Caco-2 (cell line): ENCODE measurements around the gene RNFT1. TPM values are rescaled to one million over a fixed set of nuclear protein-coding genes. Genes with fewer than 3 reads are reported as not detected.
"Not testable (repeated sequence)": the region's sequence is repeated elsewhere in the genome, so short reads cannot be mapped to it uniquely, and the experiment has no call there.

ENCODE experiments used
- Bru-seq: library from RNA; stranded (reverse); fragments of 400-500 nt; gene quantifications from one replicate; lab custom pipeline; 2021; lab: Mats Ljungman, UMichigan
- BruChase-seq, 2 experiments: library from RNA; stranded (reverse); fragments of 400-500 nt; gene quantifications; one replicate each; lab custom pipeline; 2021; lab: Mats Ljungman, UMichigan
- BruUV-seq: library from RNA; stranded (reverse); fragments of 400-500 nt; replicated peaks from 2 replicates; lab custom pipeline; 2021; lab: Mats Ljungman, UMichigan
- CTCF ChIA-PET: fragments of 300-600 bp; sonication (Branson Sonifier 250); formaldehyde crosslinking; loops from one replicate; lab custom pipeline; 2022; ENCODE audit warnings: antibody characterized with exemption; lab: Charles Lee
- POLR2A ChIA-PET: fragments of 300-600 bp; sonication (Branson Sonifier 250); formaldehyde crosslinking; loops from one replicate; lab custom pipeline; 2022; ENCODE audit warnings: antibody characterized with exemption; lab: Charles Lee
- DNase-seq, 2 experiments: peaks; one replicate each; pipeline versions ENCODE4 v3.0.0 to v3.0.0-alpha.2; 2020 to 2022
- H3K27me3 ChIP-seq: replicated peaks from 2 replicates; pipeline ENCODE4 v1.6.0; 2011; ENCODE audit warnings: low read length; ENCODE audit not compliant: control insufficient read depth, insufficient read depth
- H3K36me3 ChIP-seq: 2 replicates; pipeline ENCODE4 v1.5.1; 2011; ENCODE audit warnings: low read length; ENCODE audit not compliant: control insufficient read depth, insufficient read depth
- H3K4me1 ChIP-seq: fragments of 250-450 bp; sonication (Bioruptor Pico); 2 replicates; pipeline ENCODE4 v1.5.1; 2020; ENCODE audit warnings: mild to moderate bottlenecking
- H3K4me3 ChIP-seq: 2 replicates; pipeline ENCODE4 v1.5.1; 2011; ENCODE audit warnings: low read depth, mild to moderate bottlenecking, control low read depth, low read length
- H3K9me3 ChIP-seq: fragments of 250-450 bp; sonication (Bioruptor Pico); 2 replicates; pipeline ENCODE4 v1.5.1; 2020; ENCODE audit warnings: mild to moderate bottlenecking, moderate library complexity
- H3K27ac Mint-ChIP-seq: one replicate; pipeline ENCODE4 v1.8.0; 2022; ENCODE audit warnings: mixed read lengths; ENCODE audit not compliant: unreplicated experiment
- H3K27me3 Mint-ChIP-seq: one replicate; pipeline ENCODE4 v1.8.0; 2022; ENCODE audit warnings: mixed read lengths; ENCODE audit not compliant: insufficient read depth, unreplicated experiment
- H3K36me3 Mint-ChIP-seq: one replicate; pipeline ENCODE4 v1.8.0; 2022; ENCODE audit warnings: mild to moderate bottlenecking, mixed read lengths; ENCODE audit not compliant: insufficient read depth, unreplicated experiment
- H3K4me1 Mint-ChIP-seq: one replicate; pipeline ENCODE4 v1.8.0; 2022; ENCODE audit warnings: low read depth, mixed read lengths; ENCODE audit not compliant: unreplicated experiment
- H3K4me3 Mint-ChIP-seq: one replicate; pipeline ENCODE4 v1.8.0; 2022; ENCODE audit warnings: mild to moderate bottlenecking, moderate library complexity, mixed read lengths; ENCODE audit not compliant: unreplicated experiment
- H3K9me3 Mint-ChIP-seq: one replicate; pipeline ENCODE4 v1.8.0; 2022; ENCODE audit warnings: mixed read lengths; ENCODE audit not compliant: unreplicated experiment
- CTCF ChIP-seq, 2 experiments: fragments of 200-600 bp in 1 of 2; IDR thresholded peaks; 1 replicate in 1 of 2; 2 replicates in 1 of 2; pipeline versions ENCODE4 v1.5.1 to v1.8.0; 2011 to 2022; ENCODE audit warnings: antibody characterized with exemption in 1 of 2, control low read depth in 1 of 2, inconsistent platforms in 1 of 2, low read depth in 1 of 2, low read length in 1 of 2, mild to moderate bottlenecking in 1 of 2, moderate library complexity in 1 of 2; ENCODE audit not compliant: insufficient read depth in 1 of 2, severe bottlenecking in 1 of 2, unreplicated experiment in 1 of 2
- intact Hi-C: fragments of 100-400 bp; cut with micrococcal nuclease; formaldehyde crosslinking; loops from one replicate; pipeline ENCODE4 v1.10.0; 2022; ENCODE audit not compliant: unreplicated experiment
- long read RNA-seq: library from polyadenylated mRNA; stranded (forward); transcript quantifications from one replicate; pipeline ENCODE4 v2.0.0, GENCODE V29; 2022
- total RNA-seq: library from RNA; stranded (reverse); gene quantifications from 2 replicates; pipeline ENCODE4 v1.2.3, GENCODE V29; 2022

The RNFT1 gene
- total RNA-seq (26.3 and 30.5 TPM in 2 replicates), Bru-seq, nascent RNA (percentile 78 among the genes with signal in this experiment), BruChase-seq, experiment 1, labeled RNA remaining after a 2-hour chase (percentile 77 among the genes with signal in this experiment), BruChase-seq, experiment 2, labeled RNA remaining after a 6-hour chase (percentile 79 among the genes with signal in this experiment)
- long read RNA-seq, transcript RNFT1-201 (9 exons, 2,101 nt), result major isoform, 44 of 68 reads
- long read RNA-seq, transcript RNFT1-202 (7 exons, 1,809 nt), result minor isoform, 5 of 68 reads
- long read RNA-seq, partial matches to known transcripts, result 6 of 68 reads
- long read RNA-seq, other reads (novel, unspliced or antisense), result 9 of 68 reads

- Histone ChIP-seq H3K4me1 (peaks cover 11% of the 10 kb centered on the region; the same call in 1 of the 2 replicates), H3K4me3 (peak within 1 kb of the TSS; percentile 71), H3K9me3 (no peaks in the 10 kb centered on the region), H3K36me3 (no peaks in the 10 kb centered on the region), H3K27me3 (no peaks in the 10 kb centered on the region)
- POLR2A ChIA-PET, result interaction anchor here (0.6 to 1.6 kb wide), 6 partner anchors 50 to 344 kb away, joined by 3 to 8 read pairs (median 4); partner anchors contain the start of genes PTRH2 and VMP1
- no peak for TF ChIP-seq CTCF (IDR thresholded peaks at IDR 0.05; ENCODE audit: insufficient read depth in 1 of 2, low read depth in 1 of 2, low read length in 1 of 2, severe bottlenecking in 1 of 2, unreplicated experiment in 1 of 2)
- Mint-ChIP-seq H3K4me1 (peaks cover 6% of the 10 kb centered on the region), H3K27ac (peak within 1 kb of the TSS; percentile 80), H3K9me3 (no peaks in the 10 kb centered on the region), H3K36me3 (peaks cover 6% of the 10 kb centered on the region), H3K27me3 (no peaks in the 10 kb centered on the region), H3K4me3 (peak within 1 kb of the TSS; percentile 73)
- intact Hi-C loops, result loop anchor here (5.0 kb wide), 1 partner anchor 73 kb away; no protein-coding TSS in a partner anchor
- TSS peak; percentile 82 for BruUV-seq
- DNase-seq, result peak; percentile 86 to 94
- CTCF ChIA-PET, result interaction anchor here (0.5 to 1.9 kb wide), 9 partner anchors 13 to 675 kb away, joined by 3 to 14 read pairs (median 4); no protein-coding TSS in a partner anchor
Observed at GRCh38 chr17:59964482-59965328, at the start of gene RNFT1. TSS of gene RNFT1 (minus strand) at chr17:59964740. CDS start at chr17:59964663, 77 bp downstream.

- H3K36me3 ChIP-seq, H3K4me3 Mint-ChIP-seq, H3K27ac Mint-ChIP-seq, DNase-seq, H3K4me1 ChIP-seq, H3K36me3 Mint-ChIP-seq, BruUV-seq, H3K4me1 Mint-ChIP-seq, H3K9me3 ChIP-seq, H3K4me3 ChIP-seq, H3K9me3 Mint-ChIP-seq, intact Hi-C loops, H3K27me3 ChIP-seq, CTCF ChIA-PET, H3K27me3 Mint-ChIP-seq, POLR2A ChIA-PET: not testable (repeated sequence)
Observed at GRCh38 chr17:60009326-60009725, 44.8 kb upstream of the RNFT1 start.

- H3K27me3 Mint-ChIP-seq, H3K4me1 ChIP-seq, H3K9me3 ChIP-seq, H3K4me1 Mint-ChIP-seq, H3K27ac Mint-ChIP-seq, H3K27me3 ChIP-seq, CTCF ChIA-PET, intact Hi-C loops, H3K4me3 Mint-ChIP-seq, POLR2A ChIA-PET, H3K4me3 ChIP-seq, H3K36me3 ChIP-seq, DNase-seq, H3K36me3 Mint-ChIP-seq, BruUV-seq, H3K9me3 Mint-ChIP-seq: not testable (repeated sequence)
Observed at GRCh38 chr17:60008377-60008776, 43.8 kb upstream of the RNFT1 start.
